HCT116 (cell line): Measurements from ENCODE around the gene CNTN5. TPM values are rescaled to one million over a fixed set of nuclear protein-coding genes. Genes with fewer than 3 reads are reported as not detected.

Experiments used
- ATAC-seq: fragments of 200-7000 bp; cut with Tn5 transposase; 2 replicates; pipeline ENCODE4 v1.9.1; 2020; ENCODE audit warnings: mild to moderate bottlenecking, moderate library complexity
- BruUV-seq: library from RNA; stranded (reverse); fragments of 400-500 nt; replicated peaks from 2 replicates; lab custom pipeline; 2021; lab: Mats Ljungman, UMichigan
- CTCF ChIA-PET: fragments of 300-600 bp; sonication (Branson Sonifier 250); formaldehyde crosslinking; loops from one replicate; lab custom pipeline; 2021; ENCODE audit warnings: antibody characterized with exemption; lab: Charles Lee
- POLR2A ChIA-PET: fragments of 300-600, 350-600 bp; sonication (Branson Sonifier 250); formaldehyde crosslinking; loops from one replicate; lab custom pipeline; 2021; ENCODE audit warnings: antibody characterized with exemption; lab: Charles Lee
- RAD21 ChIA-PET, 2 experiments: fragments of 300-600 bp; sonication (Branson Sonifier 250); formaldehyde crosslinking; loops; one replicate each; lab custom pipeline; 2023; ENCODE audit warnings: low total read pairs in 2 of 2; ENCODE audit not compliant: uncharacterized antibody in 2 of 2, unreplicated experiment in 2 of 2, low non-redundant PET in 1 of 2; lab: Charles Lee
- DNase-seq: peaks from one replicate; pipeline ENCODE4 v3.0.0-alpha.2; 2010; ENCODE audit warnings: low read depth, low spot score
- H2AFZ ChIP-seq: fragments of 200-600 bp; shearing (Covaris generic), sonication (generic); 2 replicates; pipeline ENCODE4 v1.6.1; 2017; ENCODE audit warnings: low read depth, mixed run types, mixed read lengths, antibody characterized with exemption, low read length; ENCODE audit not compliant: poor library complexity, severe bottlenecking
- H3K27ac ChIP-seq: 2 replicates; pipeline ENCODE4 v1.5.1; 2012; ENCODE audit warnings: low read depth, low read length
- H3K27me3 ChIP-seq: fragments of 200-600 bp; sonication (generic); 2 replicates; pipeline ENCODE4 v1.6.1; 2016; ENCODE audit warnings: mixed run types, low read length, mixed read lengths; ENCODE audit not compliant: insufficient read depth
- H3K36me3 ChIP-seq, 2 experiments: fragments of 200-500 bp in 1 of 2; fragments of 200-600 bp in 1 of 2; sonication (Bioruptor generic) in 1 of 2; sonication (generic) in 1 of 2; 2 replicates each; pipeline versions ENCODE4 v1.5.1 to v1.6.1; 2014 to 2016; ENCODE audit warnings: low read length in 2 of 2, inconsistent platforms in 1 of 2, mixed read lengths in 1 of 2, mixed run types in 1 of 2; ENCODE audit not compliant: insufficient read depth in 2 of 2, control insufficient read depth in 1 of 2
- H3K4me1 ChIP-seq, 2 experiments: fragments of 200-600 bp in 1 of 2; sonication (generic) in 1 of 2; 2 replicates each; pipeline versions ENCODE4 v1.5.1 to v1.6.1; 2012 to 2017; ENCODE audit warnings: low read length in 2 of 2, inconsistent platforms in 1 of 2, mild to moderate bottlenecking in 1 of 2, mixed read lengths in 1 of 2, mixed run types in 1 of 2, moderate library complexity in 1 of 2; ENCODE audit not compliant: insufficient read depth in 2 of 2, control insufficient read depth in 1 of 2
- H3K4me2 ChIP-seq: fragments of 200-600 bp; sonication (generic); 2 replicates; pipeline ENCODE4 v1.6.1; 2017; ENCODE audit warnings: mixed run types, low read length, mixed read lengths
- H3K4me3 ChIP-seq, 2 experiments: fragments of 200-600 bp in 1 of 2; sonication (generic) in 1 of 2; replicated peaks in 1 of 2; 2 replicates each; pipeline ENCODE4 v1.5.1; 2011 to 2016; ENCODE audit warnings: low read length in 2 of 2, control low read depth in 1 of 2, low read depth in 1 of 2, mild to moderate bottlenecking in 1 of 2, mixed read lengths in 1 of 2, mixed run types in 1 of 2
- H3K79me2 ChIP-seq: fragments of 200-600 bp; sonication (generic); 2 replicates; pipeline ENCODE4 v1.6.1; 2017; ENCODE audit warnings: mild to moderate bottlenecking, mixed run types, low read length, moderate library complexity, mixed read lengths; ENCODE audit not compliant: insufficient read depth
- H3K9ac ChIP-seq: fragments of 200-600 bp; sonication (generic); 2 replicates; pipeline ENCODE4 v1.6.1; 2016; ENCODE audit warnings: low read length, mixed read lengths
- H3K9me2 ChIP-seq: fragments of 200-600 bp; sonication (generic), shearing (Covaris generic); 2 replicates; pipeline ENCODE4 v1.6.1; 2017; ENCODE audit warnings: mixed run types, mild to moderate bottlenecking, moderate library complexity; ENCODE audit not compliant: insufficient read depth
- H3K9me3 ChIP-seq, 2 experiments: fragments of 200-500 bp in 1 of 2; fragments of 200-600 bp in 1 of 2; sonication (Bioruptor generic) in 1 of 2; sonication (generic) in 1 of 2; 2 replicates each; pipeline ENCODE4 v1.6.1; 2014 to 2017; ENCODE audit warnings: low read length in 2 of 2, mixed read lengths in 2 of 2, inconsistent platforms in 1 of 2, low read depth in 1 of 2, mild to moderate bottlenecking in 1 of 2, mixed run types in 1 of 2, moderate library complexity in 1 of 2; ENCODE audit not compliant: control insufficient read depth in 1 of 2, insufficient read depth in 1 of 2
- H4K20me1 ChIP-seq: fragments of 200-600 bp; sonication (generic), shearing (Covaris generic); 2 replicates; pipeline ENCODE4 v1.6.1; 2017; ENCODE audit warnings: mixed run types, mild to moderate bottlenecking, moderate library complexity; ENCODE audit not compliant: insufficient read depth
- ATF3 ChIP-seq: IDR thresholded peaks from 2 replicates; pipeline ENCODE4 v1.6.1; 2012
- CBX3 ChIP-seq: IDR thresholded peaks from 2 replicates; pipeline ENCODE4 v1.6.1; 2012; ENCODE audit warnings: low read depth
- CTCF ChIP-seq, 3 experiments: fragments of 200-600 bp in 1 of 3; sonication (generic) in 1 of 3; IDR thresholded peaks in 2 of 3; conservative IDR thresholded peaks in 1 of 3; 2 replicates each; pipeline ENCODE4 v1.5.1; 2012 to 2017; ENCODE audit warnings: low read depth in 2 of 3, low read length in 2 of 3, antibody characterized with exemption in 1 of 3, borderline replicate concordance in 1 of 3, control low read depth in 1 of 3, mild to moderate bottlenecking in 1 of 3, mixed read lengths in 1 of 3, mixed run types in 1 of 3, moderate library complexity in 1 of 3; ENCODE audit not compliant: insufficient read depth in 1 of 3
- ELF1 ChIP-seq: IDR thresholded peaks from 2 replicates; pipeline ENCODE4 v1.6.1; 2012; ENCODE audit warnings: low read depth, borderline replicate concordance
- EZH2 ChIP-seq: fragments of 200-600 bp; sonication (generic); IDR thresholded peaks from 2 replicates; pipeline ENCODE4 v1.6.1; 2017; ENCODE audit warnings: antibody characterized with exemption, mixed run types
- EZH2phosphoT487 ChIP-seq: fragments of 200-600 bp; IDR thresholded peaks from 2 replicates; pipeline ENCODE4 v1.6.1; 2018; ENCODE audit warnings: antibody characterized with exemption, borderline replicate concordance
- MAX ChIP-seq: IDR thresholded peaks from 2 replicates; pipeline ENCODE4 v1.6.1; 2012
- POLR2AphosphoS5 ChIP-seq: IDR thresholded peaks from 2 replicates; pipeline ENCODE4 v1.6.1; 2011; ENCODE audit warnings: mild to moderate bottlenecking, low read depth, low read length, moderate library complexity
- SP1 ChIP-seq: IDR thresholded peaks from 2 replicates; pipeline ENCODE4 v1.6.1; 2012; ENCODE audit warnings: low read depth
- SRF ChIP-seq: IDR thresholded peaks from 2 replicates; pipeline ENCODE4 v1.6.1; 2012; ENCODE audit warnings: low read depth
- TCF7L2 ChIP-seq: IDR thresholded peaks from 2 replicates; pipeline ENCODE4 v1.7.0; 2011; ENCODE audit warnings: borderline replicate concordance, inconsistent platforms; ENCODE audit not compliant: insufficient read depth, insufficient read length; ENCODE audit errors: extremely low read depth
- ZBTB33 ChIP-seq: IDR thresholded peaks from 2 replicates; pipeline ENCODE4 v1.6.1; 2011; ENCODE audit warnings: mild to moderate bottlenecking, low read length, moderate library complexity; ENCODE audit not compliant: insufficient replicate concordance; ENCODE audit errors: extremely low read depth
- intact Hi-C: fragments of 100-400 bp; cut with micrococcal nuclease; formaldehyde crosslinking; loops from 2 replicates; pipeline ENCODE4 v1.10.0; 2022
- total RNA-seq: library from RNA; stranded (reverse); gene quantifications from one replicate; pipeline ENCODE4 v1.2.1, GENCODE V29; 2021; ENCODE audit not compliant: unreplicated experiment
- TF ChIP-seq, protein P1 (sequence below): IDR thresholded peaks from 2 replicates; pipeline ENCODE4 v1.6.1; 2012; ENCODE audit warnings: low read depth

The CNTN5 gene
- total RNA-seq, 1 experiment from 2014 or later: not detected

GRCh38 chr11:100133114-100133513, 1112.4 kb downstream of the CNTN5 start (continued):
- TF ChIP-seq TCF7L2 (no peak), CTCF (IDR thresholded peaks at IDR 0.05 in 2 of 3, conservative IDR thresholded peaks at IDR 0.05 in 1 of 3; ENCODE audit: borderline replicate concordance in 1 of 3, insufficient read depth in 1 of 3, low read depth in 2 of 3, low read length in 2 of 3) (no peak), CBX3 (no peak)
- TF ChIP-seq, all 23 proteins: peak for 0

DNA sequence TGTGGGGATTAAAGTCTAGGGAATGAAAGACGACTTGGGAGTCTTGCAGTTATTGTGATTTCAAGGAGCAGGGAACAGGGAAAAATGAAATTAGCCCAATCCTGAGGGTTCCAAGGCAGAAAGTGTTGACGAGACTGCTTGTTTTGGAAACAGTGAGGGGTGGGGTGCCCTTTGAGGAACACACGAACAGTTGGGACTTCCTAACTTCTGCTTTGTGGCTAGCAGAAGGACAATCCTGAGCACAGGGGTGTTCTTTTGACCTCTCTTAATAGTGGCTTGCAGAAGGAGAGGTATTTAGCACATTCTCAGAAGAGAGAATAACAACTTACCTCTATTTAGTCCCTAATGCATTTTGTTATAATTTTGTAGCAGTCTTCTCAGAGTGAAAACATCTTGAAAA, 1120.5 kb downstream of the CNTN5 start:
- Histone ChIP-seq H3K9ac (no peak overlapping the region), H3K79me2 (no peaks in the 10 kb centered on the region), H3K9me3 (peaks cover 0 to 5% of the 10 kb centered on the region in 2 experiments; a peak in 1 of 4 replicates), H3K27me3 (no peaks in the 10 kb centered on the region), H3K4me2 (no peak overlapping the region), H2AFZ (no peak overlapping the region), H3K9me2 (no peaks in the 10 kb centered on the region), H3K27ac (no peak overlapping the region), H4K20me1 (no peaks in the 10 kb centered on the region), H3K4me3 (no peak overlapping the region), H3K4me1 (no peaks in the 10 kb centered on the region), H3K36me3 (no peaks in the 10 kb centered on the region)
- TF ChIP-seq MAX: no peak
- TF ChIP-seq ELF1: no peak
- no peak for TF ChIP-seq ZBTB33
- no peak for TF ChIP-seq ATF3
- TF ChIP-seq POLR2AphosphoS5: no peak
- no peak for TF ChIP-seq EZH2phosphoT487
- TF ChIP-seq, protein P1, sequence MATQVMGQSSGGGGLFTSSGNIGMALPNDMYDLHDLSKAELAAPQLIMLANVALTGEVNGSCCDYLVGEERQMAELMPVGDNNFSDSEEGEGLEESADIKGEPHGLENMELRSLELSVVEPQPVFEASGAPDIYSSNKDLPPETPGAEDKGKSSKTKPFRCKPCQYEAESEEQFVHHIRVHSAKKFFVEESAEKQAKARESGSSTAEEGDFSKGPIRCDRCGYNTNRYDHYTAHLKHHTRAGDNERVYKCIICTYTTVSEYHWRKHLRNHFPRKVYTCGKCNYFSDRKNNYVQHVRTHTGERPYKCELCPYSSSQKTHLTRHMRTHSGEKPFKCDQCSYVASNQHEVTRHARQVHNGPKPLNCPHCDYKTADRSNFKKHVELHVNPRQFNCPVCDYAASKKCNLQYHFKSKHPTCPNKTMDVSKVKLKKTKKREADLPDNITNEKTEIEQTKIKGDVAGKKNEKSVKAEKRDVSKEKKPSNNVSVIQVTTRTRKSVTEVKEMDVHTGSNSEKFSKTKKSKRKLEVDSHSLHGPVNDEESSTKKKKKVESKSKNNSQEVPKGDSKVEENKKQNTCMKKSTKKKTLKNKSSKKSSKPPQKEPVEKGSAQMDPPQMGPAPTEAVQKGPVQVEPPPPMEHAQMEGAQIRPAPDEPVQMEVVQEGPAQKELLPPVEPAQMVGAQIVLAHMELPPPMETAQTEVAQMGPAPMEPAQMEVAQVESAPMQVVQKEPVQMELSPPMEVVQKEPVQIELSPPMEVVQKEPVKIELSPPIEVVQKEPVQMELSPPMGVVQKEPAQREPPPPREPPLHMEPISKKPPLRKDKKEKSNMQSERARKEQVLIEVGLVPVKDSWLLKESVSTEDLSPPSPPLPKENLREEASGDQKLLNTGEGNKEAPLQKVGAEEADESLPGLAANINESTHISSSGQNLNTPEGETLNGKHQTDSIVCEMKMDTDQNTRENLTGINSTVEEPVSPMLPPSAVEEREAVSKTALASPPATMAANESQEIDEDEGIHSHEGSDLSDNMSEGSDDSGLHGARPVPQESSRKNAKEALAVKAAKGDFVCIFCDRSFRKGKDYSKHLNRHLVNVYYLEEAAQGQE: no peak
- TF ChIP-seq SRF: no peak
- no peak for TF ChIP-seq CTCF (IDR thresholded peaks at IDR 0.05 in 2 of 3, conservative IDR thresholded peaks at IDR 0.05 in 1 of 3; ENCODE audit: borderline replicate concordance in 1 of 3, insufficient read depth in 1 of 3, low read depth in 2 of 3, low read length in 2 of 3)
- TF ChIP-seq EZH2: no peak
- TF ChIP-seq SP1: no peak
- RAD21 ChIA-PET: no interaction called here
- POLR2A ChIA-PET: no interaction called here
- intact Hi-C loops: no loop called here
- DNase-seq: no peak
- no TSS peak for BruUV-seq
- CTCF ChIA-PET: no interaction called here
- no peak for ATAC-seq
